PC-3 (cell line): ENCODE data around the gene ZNF878.

Source experiments
- CTCF ChIP-seq: fragments of 300-600 bp; sonication (generic); conservative IDR thresholded peaks from 2 replicates; pipeline ENCODE4 v1.5.1; 2017; ENCODE audit warnings: antibody characterized with exemption, low read depth, mild to moderate bottlenecking, low read length
- EZH2 ChIP-seq: fragments of 300-600 bp; sonication (generic); IDR thresholded peaks from one replicate; pipeline ENCODE4 v1.6.1; 2017; ENCODE audit warnings: antibody characterized with exemption, mild to moderate bottlenecking, low read length; ENCODE audit not compliant: unreplicated experiment
- EZH2phosphoT487 ChIP-seq: fragments of 300-600 bp; sonication (generic); IDR thresholded peaks from 2 replicates; pipeline ENCODE4 v1.6.1; 2018; ENCODE audit warnings: mild to moderate bottlenecking, antibody characterized with exemption, low read length, borderline replicate concordance

- TF ChIP-seq CTCF (no peak), EZH2 (no peak), EZH2phosphoT487 (no peak)
Observed at GRCh38 chr19:12098040-12098439, 45.3 kb upstream of the ZNF878 start.
